HG03520 (cell line): ENCODE measurements around the gene DNAJC7.

Experiments
- ATAC-seq: cut with Tn5 transposase; IDR thresholded peaks from one replicate; pipeline ENCODE4 v1.9.1; 2021; ENCODE audit warnings: mild to moderate bottlenecking, moderate library complexity; ENCODE audit not compliant: unreplicated experiment

The DNAJC7 gene, protein sequence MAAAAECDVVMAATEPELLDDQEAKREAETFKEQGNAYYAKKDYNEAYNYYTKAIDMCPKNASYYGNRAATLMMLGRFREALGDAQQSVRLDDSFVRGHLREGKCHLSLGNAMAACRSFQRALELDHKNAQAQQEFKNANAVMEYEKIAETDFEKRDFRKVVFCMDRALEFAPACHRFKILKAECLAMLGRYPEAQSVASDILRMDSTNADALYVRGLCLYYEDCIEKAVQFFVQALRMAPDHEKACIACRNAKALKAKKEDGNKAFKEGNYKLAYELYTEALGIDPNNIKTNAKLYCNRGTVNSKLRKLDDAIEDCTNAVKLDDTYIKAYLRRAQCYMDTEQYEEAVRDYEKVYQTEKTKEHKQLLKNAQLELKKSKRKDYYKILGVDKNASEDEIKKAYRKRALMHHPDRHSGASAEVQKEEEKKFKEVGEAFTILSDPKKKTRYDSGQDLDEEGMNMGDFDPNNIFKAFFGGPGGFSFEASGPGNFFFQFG

DNA sequence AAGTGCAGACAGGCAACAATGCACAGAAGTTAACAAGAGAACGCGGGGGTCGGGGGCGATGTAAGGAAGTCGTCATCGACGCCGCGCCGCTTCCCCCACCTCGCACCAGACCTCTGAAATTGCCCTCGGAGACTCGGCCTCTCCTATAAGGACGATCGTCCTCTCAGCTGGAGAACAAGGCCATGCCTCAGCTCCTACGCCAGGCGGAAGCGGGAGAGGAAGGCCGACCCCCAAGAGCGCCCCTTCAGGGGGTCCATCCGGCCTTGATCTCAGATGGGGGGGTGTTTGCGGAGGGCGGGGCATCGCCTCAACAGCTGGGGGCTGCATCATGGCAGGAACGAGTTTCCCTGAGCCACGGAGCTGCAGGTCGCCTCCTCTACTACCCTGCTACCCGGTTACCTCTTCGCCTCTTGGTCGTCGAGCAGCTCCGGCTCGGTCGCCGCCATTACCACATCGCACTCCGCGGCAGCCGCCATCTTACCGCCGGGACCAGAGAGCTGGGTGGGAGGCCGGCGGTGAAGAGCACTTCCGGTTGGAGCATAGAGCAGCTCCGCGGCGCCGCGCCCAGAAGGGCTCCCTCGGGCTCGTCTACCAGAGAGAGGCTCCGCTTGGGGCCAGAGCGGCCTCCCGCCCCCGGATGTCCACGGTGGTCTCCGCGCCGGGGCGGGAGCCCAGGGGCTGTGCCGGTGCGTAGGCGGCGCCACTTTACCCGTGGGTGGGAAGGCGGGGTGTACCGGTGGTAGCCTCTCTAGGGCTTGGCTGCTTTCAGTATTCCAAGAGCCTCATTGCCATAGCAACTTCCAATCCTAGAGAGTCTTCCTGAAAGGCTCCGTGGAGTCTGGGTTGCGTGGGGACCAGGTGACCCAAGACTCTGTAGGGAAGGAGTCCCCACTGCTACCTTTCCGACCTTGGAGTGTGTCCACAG lies at the start of gene DNAJC7:
TSS of gene DNAJC7 (minus strand) at position 499 of the 925 bp plus-strand sequence. CDS start at position 476, 23 bp downstream.
- ATAC-seq = peak; percentile 65

DNA sequence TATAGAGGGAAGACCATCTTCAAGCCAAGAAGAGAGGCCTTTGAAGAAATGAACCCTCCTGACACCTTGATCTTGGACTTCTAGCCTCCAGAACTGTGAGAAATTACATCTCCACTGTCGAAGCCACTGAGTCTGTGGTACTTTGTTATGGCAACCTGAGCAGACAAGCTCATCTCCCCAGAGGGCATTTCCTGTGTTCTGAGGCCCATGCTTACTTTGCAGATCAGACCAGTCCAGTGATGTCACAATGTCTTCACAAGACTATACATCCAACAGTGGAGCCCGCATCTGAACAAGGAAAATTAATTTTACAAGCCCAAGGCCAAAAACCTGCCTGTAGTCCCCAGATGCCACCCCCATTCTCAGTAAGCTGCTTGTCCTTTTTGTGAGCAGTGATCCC lies 48.0 kb upstream of the DNAJC7 start:
- no peak for ATAC-seq

DNA sequence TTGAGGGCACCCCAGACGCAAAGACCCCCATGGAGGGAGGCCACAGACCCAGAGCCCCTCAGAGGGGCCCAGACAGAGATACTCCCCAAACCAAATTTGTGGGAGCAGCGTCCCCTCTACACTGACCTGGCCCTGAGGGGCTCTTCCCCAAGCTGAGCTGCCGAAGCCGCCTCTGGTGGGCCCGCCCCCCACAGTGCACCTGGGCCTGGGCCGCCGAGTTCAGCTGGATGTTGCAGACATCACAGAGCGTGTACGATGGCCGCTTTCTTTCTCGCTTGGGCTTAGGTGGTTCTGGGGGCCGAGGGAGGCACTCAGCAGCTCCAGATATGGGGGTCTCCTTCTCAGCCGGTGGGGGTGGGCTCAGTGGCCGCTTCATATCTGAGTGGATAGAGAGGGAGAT lies 45.4 kb upstream of the DNAJC7 start:
- no peak for ATAC-seq

DNA sequence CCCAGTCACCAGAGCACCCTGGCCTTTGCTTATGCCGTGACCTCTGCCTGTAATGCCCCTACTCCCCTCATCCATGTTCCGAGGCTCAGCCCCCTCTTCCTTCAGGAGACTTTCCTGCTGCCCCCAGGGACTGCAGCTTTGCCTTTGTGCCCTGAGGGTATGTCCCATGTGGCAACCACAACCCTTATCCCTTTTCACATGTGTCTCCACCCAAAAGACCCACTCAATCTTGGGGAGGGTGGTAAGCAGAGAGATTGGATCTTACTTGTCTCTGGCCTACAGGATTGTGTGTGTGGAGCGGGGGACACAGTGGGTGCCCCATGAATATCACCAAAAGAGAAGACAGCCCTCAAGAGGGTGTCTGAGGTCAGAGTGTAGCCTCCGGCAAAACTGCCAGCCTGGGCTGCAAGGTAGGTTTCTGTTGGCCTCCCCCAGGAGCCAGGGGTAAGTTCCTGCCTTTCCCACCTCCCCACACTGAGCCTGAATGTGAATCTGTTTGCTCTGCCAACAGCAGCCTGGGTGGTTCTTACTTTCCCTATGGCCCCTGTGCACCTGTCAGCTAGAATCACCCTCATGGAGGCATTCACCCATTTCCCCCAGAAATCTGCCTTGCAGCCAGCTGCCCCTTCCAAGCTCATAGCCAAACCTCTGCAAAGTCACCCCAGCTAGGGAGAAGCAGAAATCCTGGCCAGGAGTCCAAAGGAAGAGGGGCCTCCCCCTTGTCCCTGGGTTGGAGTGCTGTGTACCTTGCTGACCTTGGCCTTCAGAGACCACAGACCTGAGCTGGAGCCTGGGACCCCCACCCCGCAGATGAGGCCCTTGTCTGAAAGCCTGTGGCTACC lies 44.6 kb upstream of the DNAJC7 start:
- no peak for ATAC-seq

DNA sequence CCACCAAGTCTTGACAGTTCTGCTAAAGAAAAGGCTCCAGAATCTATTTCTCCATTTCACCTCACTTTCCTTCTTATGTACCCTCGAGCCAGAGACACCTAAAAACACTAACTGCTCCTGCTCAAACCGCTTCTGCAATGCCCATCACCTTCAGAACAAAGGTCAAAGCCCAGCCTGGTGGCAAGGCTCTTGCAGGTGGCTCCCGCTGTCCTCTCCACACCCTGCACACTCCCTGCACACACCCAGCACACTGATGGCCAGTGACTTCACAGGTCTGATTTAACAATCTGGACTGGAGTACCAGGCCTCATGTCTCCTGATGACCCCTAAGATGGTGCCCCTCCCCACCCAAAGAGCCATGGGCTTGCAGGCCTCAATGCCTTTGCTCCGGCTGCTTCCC lies 43.0 kb upstream of the DNAJC7 start:
- ATAC-seq = no peak

DNA sequence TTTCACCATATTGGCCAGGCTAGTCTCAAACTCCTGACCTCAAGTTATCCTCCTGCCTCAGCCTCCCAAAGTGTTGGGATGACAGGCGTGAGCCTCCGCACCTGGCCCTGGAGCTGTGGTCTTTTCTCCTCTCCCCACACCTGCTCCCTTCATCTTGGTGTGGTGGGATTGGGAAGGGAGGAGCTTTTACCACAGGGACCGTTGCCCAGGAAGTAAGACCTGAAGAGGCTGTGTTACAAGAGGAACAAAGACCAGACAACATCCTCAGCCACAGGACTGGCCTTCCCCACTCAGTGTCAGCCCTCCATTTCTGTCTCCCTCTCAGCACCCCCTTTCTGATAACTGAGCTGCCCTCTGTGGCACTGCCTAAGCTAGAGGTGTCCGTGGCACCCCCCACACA lies 42.6 kb upstream of the DNAJC7 start:
- ATAC-seq = no peak

DNA sequence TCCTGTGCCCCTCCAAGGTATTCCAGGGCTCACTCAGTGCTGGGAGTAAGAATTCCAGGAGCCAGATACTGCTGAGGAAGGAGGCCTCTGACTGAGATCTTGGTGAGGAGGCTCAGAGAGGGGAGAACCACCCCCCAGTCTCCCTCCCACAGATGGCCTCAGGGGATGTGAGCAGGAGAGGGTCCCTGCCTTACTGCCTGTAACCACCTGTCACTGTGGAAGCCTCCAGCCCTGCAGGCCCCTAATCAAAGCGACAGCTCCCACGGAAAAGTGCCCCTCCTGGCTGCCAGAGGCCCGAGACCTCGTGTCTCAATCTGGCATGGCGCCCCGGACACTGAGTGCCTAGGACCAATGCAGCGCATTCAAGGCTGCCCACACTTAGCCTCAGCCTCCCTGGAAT lies 40.8 kb upstream of the DNAJC7 start:
- no peak for ATAC-seq

DNA sequence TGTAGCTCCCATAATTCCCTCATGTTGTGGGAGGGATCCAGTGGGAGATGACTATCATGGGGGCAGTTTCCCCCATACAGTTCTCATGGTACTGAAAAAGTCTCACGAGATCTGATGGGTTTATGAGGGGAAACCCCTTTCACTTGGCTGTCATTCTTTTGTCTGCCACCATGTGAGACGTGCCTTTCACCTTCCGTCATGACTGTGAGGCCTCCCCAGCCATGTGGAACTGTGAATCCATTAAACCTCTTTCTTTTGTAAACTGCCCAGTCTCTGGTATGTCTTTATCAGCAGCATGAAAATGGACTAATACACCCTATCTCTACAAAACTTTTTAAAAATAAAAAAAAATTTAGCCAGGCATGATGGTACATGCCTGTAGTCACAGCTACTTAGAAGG lies 39.4 kb upstream of the DNAJC7 start:
- no peak for ATAC-seq

DNA sequence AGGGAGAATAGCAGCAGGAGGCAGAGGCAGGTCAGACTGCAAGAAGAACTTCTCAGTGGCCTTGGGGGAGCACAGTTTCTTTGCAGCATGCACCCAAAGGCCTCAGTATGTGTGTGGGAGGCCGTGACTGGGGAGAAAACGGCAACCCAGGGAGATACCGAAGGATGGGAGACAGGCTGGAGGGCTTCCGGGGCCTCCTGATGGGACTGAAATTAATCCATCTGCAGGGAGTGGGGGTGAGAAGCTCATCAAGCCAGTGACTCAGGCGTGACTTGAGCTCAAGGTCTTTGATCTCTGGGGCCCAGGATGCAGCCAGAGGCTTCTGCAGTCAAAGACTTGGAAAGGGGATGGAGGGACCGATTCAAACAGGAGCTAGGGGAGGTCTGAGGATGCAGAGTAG lies 38.3 kb upstream of the DNAJC7 start:
- ATAC-seq = no peak

DNA sequence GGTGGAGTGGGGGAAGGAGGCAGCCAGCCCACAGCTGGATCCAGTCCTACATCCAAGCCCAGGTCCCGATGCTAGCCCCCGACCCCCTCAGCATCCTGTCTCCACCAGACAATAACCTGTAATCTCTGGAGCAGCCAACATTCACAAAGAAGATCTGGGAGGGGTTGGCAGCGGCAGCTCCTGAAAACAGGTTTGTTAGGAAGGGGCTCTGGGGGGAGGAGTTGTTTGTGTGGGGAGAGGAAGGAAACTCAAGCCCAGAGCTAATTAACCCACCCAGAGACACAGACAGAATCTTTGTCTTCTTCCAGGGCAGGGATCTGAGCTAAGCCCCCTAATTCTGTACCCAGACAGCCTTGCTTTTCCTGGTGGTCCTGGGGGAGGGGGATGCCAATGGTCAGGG lies 37.8 kb upstream of the DNAJC7 start:
- no peak for ATAC-seq

DNA sequence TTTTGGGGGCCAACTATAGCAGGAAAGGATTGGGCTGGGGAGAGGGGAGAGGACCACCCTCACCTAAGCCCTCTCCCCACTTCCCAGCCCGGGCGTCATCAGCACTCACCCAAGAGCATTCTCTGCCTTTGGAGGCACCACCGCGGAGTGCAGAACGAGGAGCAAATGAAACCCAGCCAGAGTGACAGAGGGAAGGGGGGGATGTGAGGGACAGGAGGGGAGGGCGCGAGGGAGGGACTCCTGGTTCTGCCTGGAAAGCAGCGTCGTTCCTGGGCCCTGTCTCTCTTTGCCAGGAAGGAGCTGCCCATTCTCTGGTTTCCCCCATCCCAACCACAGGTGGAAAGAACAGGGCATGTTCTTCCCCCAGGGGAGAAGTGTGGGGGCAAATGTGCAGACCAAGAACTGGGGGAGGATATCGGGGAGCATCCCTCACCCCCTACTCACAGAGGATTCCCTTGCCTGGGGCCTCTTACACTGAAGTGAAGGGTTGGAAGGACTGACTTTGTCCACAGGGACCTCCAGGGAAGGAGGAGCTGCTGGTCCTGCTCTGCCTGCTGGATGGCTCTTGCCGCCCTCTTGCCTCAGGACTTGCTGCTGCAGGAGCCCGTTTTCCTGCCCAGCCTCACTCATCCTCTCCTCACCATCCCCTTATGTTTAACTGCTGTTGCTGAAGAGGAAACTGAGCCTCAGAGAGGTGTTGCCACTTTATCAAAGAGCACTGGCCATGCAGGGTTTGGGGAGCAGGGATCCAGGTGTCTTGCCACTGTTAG lies 36.7 kb upstream of the DNAJC7 start:
- no peak for ATAC-seq

DNA sequence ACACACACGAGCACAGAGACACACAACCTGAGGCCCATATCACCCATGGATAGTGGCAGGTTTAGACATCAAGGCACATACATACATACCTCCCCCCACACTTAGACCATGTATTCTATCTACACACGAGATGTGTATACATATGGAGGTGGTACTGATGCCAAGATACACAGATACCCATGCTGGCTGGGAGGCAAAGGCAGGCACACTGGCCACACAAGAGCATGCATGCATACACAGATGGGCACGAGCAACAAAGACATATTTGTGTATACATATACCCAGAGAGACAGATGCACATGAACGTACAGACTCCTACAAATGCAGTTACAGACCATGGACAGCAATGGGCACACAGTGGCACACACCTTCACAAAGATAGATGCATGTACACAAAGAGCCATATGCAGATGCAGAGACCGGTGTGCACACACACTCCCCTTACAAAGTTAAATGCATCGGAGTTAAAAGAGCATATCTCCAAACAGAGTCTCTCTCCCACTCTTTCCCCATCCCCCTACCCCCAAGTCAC lies 35.2 kb upstream of the DNAJC7 start:
- ATAC-seq = no peak

DNA sequence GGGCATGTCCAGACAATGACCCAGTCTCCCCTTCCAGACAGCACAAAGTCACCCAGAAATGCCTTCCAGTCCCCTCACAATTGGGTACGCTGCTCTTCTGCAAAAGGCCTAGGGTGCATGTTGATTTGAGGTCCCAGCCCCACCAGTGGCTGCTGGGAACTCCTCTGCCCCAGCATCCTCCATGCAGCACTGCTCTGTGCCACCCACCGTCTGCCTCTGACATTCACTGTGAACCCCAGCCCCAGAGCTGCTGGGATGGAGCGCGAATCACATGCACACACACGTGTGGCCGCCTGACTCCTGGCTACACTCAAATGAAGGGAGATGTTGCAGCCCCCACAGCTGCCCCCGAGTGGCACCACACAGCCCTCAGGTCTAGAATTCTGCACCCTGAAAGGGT lies 34.4 kb upstream of the DNAJC7 start:
- ATAC-seq = no peak

DNA sequence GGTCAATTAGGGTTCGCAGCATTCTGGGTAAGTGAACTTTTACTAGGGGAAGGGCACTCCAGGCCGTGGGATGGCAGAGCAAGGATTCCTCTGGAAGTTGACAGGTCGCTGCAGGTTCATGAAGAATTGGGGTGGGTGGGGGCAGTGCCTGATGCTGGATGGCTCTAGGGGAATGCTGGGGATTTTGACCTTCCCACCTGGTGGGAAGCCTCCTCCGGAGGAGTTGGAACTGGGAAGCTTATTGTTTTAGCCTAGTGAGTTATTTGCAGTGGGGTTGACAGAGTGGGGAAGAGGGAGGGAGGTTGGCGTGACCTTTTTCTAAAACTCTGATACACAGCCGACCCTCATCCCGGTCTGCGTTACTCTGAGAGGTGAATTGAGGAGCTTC lies 33.8 kb upstream of the DNAJC7 start:
- ATAC-seq = no peak

DNA sequence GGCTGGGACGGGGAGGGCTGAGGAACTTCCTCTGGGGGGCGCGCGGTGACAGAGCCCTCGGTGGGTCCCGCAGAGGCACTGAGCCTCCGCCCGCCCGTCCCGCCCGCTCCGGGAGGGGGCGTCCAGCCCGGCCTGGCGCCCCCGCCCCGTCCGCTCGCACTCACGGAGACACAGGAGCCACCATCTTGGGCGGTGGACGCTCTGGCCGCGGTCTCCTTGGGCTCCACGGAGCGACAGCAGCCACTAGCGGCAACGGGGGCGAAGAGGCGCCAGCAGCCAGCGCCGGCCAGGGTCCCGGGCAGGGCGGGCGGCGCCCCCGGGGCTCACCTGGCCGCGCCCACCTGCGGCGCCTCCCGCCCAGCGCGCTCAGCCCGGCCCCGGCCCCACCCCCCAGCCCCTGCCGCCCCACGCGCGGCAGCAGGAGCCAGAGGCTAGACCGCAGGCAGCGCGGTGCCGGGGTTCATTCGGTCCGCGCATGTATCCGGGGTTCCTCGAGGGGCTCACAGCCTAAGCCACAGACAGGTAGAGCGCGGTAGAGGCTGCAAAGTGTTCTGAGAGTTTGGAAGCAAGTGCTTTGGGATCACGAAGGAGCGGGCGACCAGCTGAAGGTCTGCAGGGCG lies 33.3 kb upstream of the DNAJC7 start, which contains the start of gene C17orf113:
TSS of gene C17orf113 (minus strand) at position 209 of the 620 bp plus-strand sequence. CDS start 7,225 bp downstream, outside the sequence.
- ATAC-seq = no peak

DNA sequence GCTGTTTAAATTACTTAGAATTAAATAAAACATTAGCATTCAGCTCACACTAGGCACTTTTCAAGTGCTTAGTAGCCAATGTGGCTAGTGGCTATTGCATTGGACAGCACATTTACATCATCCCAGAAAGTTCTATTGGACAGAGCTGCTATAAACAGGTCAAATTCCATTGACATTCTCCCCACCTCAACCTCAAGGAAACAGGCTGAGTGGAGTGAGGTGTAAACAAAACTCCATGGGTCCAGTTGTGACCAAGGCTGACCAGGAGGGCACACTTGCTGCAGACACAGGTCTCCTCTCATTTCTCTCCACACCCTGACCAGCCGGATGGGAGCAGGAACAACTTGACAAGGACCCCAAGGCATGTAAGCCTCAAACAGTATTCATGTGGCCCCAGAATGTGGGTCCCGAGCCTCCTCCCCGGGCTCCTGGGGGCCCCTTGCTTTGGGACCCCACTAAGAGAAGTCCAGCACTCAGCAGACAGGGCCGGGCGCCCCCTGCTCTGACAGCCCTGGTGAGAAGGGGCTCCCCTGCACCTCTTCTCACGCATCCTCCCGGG lies 32.7 kb upstream of the DNAJC7 start:
- ATAC-seq = no peak

DNA sequence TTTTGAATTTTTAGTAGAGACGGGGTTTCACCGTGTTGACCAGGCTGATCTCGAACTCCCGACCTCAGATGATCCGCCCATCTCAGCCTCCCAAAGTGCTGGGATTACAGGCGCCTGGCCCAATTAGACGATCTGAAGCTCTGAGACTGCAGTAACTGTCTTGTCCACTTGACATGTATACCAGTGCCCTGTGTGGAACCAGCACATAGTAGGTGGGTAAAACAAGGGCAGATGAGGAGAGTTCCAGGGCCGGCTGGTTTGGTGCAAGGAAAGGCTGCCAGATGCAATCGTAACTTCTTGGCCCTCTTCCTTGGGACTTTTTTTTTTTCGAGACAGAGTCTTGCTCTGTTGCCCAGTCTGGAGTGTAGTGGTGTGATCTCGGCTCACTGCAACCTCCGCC lies 30.1 kb upstream of the DNAJC7 start:
- no peak for ATAC-seq

DNA sequence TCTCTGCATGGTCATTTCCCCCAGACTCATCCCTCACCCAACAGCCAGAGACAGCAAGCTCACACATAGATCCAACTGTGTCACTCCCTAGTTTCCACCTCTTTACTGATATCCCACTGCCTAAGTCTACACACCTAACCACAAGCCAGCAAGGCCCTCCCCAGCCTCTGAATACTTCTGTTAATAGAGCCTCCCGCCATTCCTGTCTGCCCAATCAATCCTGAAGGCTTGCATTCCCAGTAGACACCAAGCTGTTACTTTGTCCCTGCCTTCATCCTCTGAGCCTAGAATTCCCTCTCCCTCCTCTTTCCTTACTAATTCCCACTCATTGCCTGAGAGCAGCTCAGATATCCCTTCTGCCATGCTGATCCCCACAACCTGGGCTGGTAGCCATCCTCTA lies 28.5 kb upstream of the DNAJC7 start:
- ATAC-seq = no peak
